ENCODE measurements around the gene ARPC4.

- TF ChIP-seq POLR2A (IDR thresholded peaks at IDR 0.05): no peak
- TF ChIP-seq CTCF (IDR thresholded peaks at IDR 0.05): peak in 1 of 7 experiments; percentile 12
- TF ChIP-seq POLR2AphosphoS5 (IDR thresholded peaks at IDR 0.05): no peak
- TF ChIP-seq EP300 (IDR thresholded peaks at IDR 0.05): no peak
Observed at GRCh38 chr3:9820946-9821345, 28.1 kb downstream of the ARPC4 start.
